K562 (cell line): Measurements from ENCODE around the gene TMCC2. TPM values are rescaled to one million over a fixed set of nuclear protein-coding genes. Genes with fewer than 3 reads are reported as not detected.
A peak's percentile ranks its signal among the peaks of the same experiment; 100 is the strongest.

Experiments
- BCOR ChIP-seq: fragments of 450-650 bp; IDR thresholded peaks from 2 replicates; pipeline ENCODE4 v1.6.1; 2016
- JUNB ChIP-seq: fragments of 450-650 bp; formaldehyde crosslinking; conservative IDR thresholded peaks from 2 replicates; pipeline ENCODE4 v1.4.0; 2020; ENCODE audit warnings: mild to moderate bottlenecking
- KLF13 ChIP-seq: fragments of 450-650 bp; IDR thresholded peaks from 2 replicates; pipeline ENCODE4 v1.6.1; 2016; ENCODE audit warnings: missing genetic modification characterization, low read depth, mild to moderate bottlenecking, missing compliant biosample characterization, moderate library complexity, borderline replicate concordance
- MAZ ChIP-seq, 2 experiments: fragments of 450-650 bp in 1 of 2; sonication (generic) in 1 of 2; formaldehyde crosslinking; IDR thresholded peaks in 1 of 2; conservative IDR thresholded peaks in 1 of 2; 2 replicates each; pipeline versions ENCODE4 v1.4.0 to v1.5.0; 2020; ENCODE audit warnings: mild to moderate bottlenecking in 1 of 2, missing genetic modification reagents in 1 of 2
- NFATC3 ChIP-seq: fragments of 450-650 bp; IDR thresholded peaks from 2 replicates; pipeline ENCODE4 v1.6.1; 2017; ENCODE audit warnings: mild to moderate bottlenecking
- POLR2G ChIP-seq: fragments of 200-400 bp; formaldehyde crosslinking; IDR thresholded peaks from 2 replicates; pipeline ENCODE4 v1.6.1; 2017; ENCODE audit warnings: low read depth, mild to moderate bottlenecking, antibody characterized with exemption, low read length, moderate library complexity
- POU5F1 ChIP-seq: fragments of 150-350 bp; IDR thresholded peaks from 2 replicates; pipeline ENCODE4 v1.6.1; 2014; ENCODE audit warnings: borderline replicate concordance, low read length, low read depth, mild to moderate bottlenecking; ENCODE audit not compliant: partially characterized antibody
- RBBP5 ChIP-seq: fragments of 200-600 bp; sonication (generic); IDR thresholded peaks from 2 replicates; pipeline ENCODE4 v1.6.1; 2012; ENCODE audit warnings: borderline replicate concordance, mild to moderate bottlenecking, low read length, control low read depth, inconsistent platforms; ENCODE audit not compliant: insufficient read depth, poor library complexity, severe bottlenecking
- SAP30 ChIP-seq: fragments of 200-600 bp; sonication (generic); IDR thresholded peaks from 2 replicates; pipeline ENCODE4 v1.6.1; 2012; ENCODE audit warnings: borderline replicate concordance, low read depth, mild to moderate bottlenecking, moderate library complexity, low read length, control low read depth, inconsistent platforms; ENCODE audit not compliant: insufficient read depth, poor library complexity, severe bottlenecking
- SIN3A ChIP-seq, 2 experiments: fragments of 150-350 bp in 1 of 2; IDR thresholded peaks; 2 replicates each; pipeline ENCODE4 v1.6.1; 2011 to 2016; ENCODE audit warnings: borderline replicate concordance in 2 of 2, low read depth in 2 of 2, low read length in 2 of 2, mild to moderate bottlenecking in 2 of 2, moderate library complexity in 2 of 2; ENCODE audit not compliant: control insufficient read depth in 1 of 2
- SREBF1 ChIP-seq: fragments of 150-350 bp; IDR thresholded peaks from 2 replicates; pipeline ENCODE4 v1.6.1; 2014; ENCODE audit warnings: antibody characterized with exemption, low read depth, low read length, borderline replicate concordance
- TFAP4 ChIP-seq: sonication (generic); formaldehyde crosslinking; IDR thresholded peaks from 2 replicates; pipeline ENCODE4 v1.8.0; 2022; ENCODE audit warnings: missing genetic modification reagents, mild to moderate bottlenecking, moderate library complexity, borderline replicate concordance
- ZBTB7A ChIP-seq: IDR thresholded peaks from 2 replicates; pipeline ENCODE4 v1.6.1; 2011; ENCODE audit warnings: low read depth, mild to moderate bottlenecking, low read length, moderate library complexity, borderline replicate concordance; ENCODE audit not compliant: control insufficient read depth
- ZFP1 ChIP-seq: fragments of 450-650 bp; formaldehyde crosslinking; IDR thresholded peaks from 2 replicates; pipeline ENCODE4 v1.4.0; 2020; ENCODE audit warnings: mild to moderate bottlenecking, mixed read lengths
- ZFP91 ChIP-seq: sonication (generic); formaldehyde crosslinking; IDR thresholded peaks from 2 replicates; pipeline ENCODE4 v1.8.0; 2022; ENCODE audit warnings: mild to moderate bottlenecking, missing genetic modification reagents
- ZNF253 ChIP-seq: fragments of 250-450 bp; sonication (Bioruptor Pico); conservative IDR thresholded peaks from 2 replicates; pipeline ENCODE4 v1.6.1; 2021; ENCODE audit warnings: mild to moderate bottlenecking
- ZNF263 ChIP-seq: sonication (generic); formaldehyde crosslinking; IDR thresholded peaks from 2 replicates; pipeline ENCODE4 v1.8.0; 2022; ENCODE audit warnings: mild to moderate bottlenecking, missing genetic modification reagents, borderline replicate concordance
- ZNF316 ChIP-seq: fragments of 450-650 bp; IDR thresholded peaks from 2 replicates; pipeline ENCODE4 v1.6.1; 2016
- ZNF609 ChIP-seq: sonication (generic); formaldehyde crosslinking; IDR thresholded peaks from 2 replicates; pipeline ENCODE4 v1.8.1; 2023; ENCODE audit warnings: missing genetic modification reagents, mild to moderate bottlenecking, borderline replicate concordance
- polyA plus RNA-seq, 8 experiments: library from polyadenylated mRNA; depleted of rRNA in 4 of 8; stranded (reverse) in 5 of 8; unstranded in 3 of 8; fragments of >200 nt; fragmentation: Nextera tagmentation in 2 of 8; fragmentation: Illumina TruSeq in 1 of 8; extraction: Ambion mirVana in 2 of 8; extraction: Trizol in 1 of 8; gene quantifications; 2 replicates each; pipeline versions ENCODE4 v1.2.1 to v1.2.3, GENCODE V29; 2011 to 2014; ENCODE audit warnings: inconsistent platforms in 1 of 8, missing spikeins in 1 of 8
- total RNA-seq, 7 experiments: library from RNA; depleted of rRNA in 6 of 7; stranded (reverse); fragments of >200 nt in 6 of 7; fragmentation: Illumina TruSeq in 2 of 7; extraction: Trizol in 2 of 7; gene quantifications; 2 replicates each; pipeline versions ENCODE4 v1.2.1 to v1.2.3, GENCODE V29; 2011 to 2021; ENCODE audit warnings: low replicate concordance in 1 of 7

The TMCC2 gene
- total and polyA plus RNA-seq, 9 of the 15 experiments (the other 6 are each of a cell fraction or from before 2014, with no cell fraction given) = 0.06 to 1.8 (median 0.98) TPM

GRCh38 chr1:205284420-205285144 lies 56.8 kb downstream of the TMCC2 start (continued):
- TF ChIP-seq SREBF1 = 0 out of 2 replicates have a peak, but pooled peaks have one; percentile 33
- no peak; the same call in 1 of the 2 replicates for TF ChIP-seq JUNB
- TF ChIP-seq NFATC3 = no peak
- peak; percentile 21; the same call in 1 of the 2 replicates for TF ChIP-seq KLF13 (tag)
- no peak for TF ChIP-seq ZNF316
- no peak for TF ChIP-seq SAP30
- peak; percentile 99 for TF ChIP-seq TFAP4
- no peak for TF ChIP-seq POU5F1
- peak in 1 of 2 experiments; percentile 13; a peak in 1 of 4 replicates for TF ChIP-seq SIN3A (IDR thresholded peaks at IDR 0.05; ENCODE audit: borderline replicate concordance in 2 of 2, control insufficient read depth in 1 of 2, low read depth in 2 of 2, low read length in 2 of 2)
- TF ChIP-seq ZFP1 (CRISPR knock-in tag) = no peak
- peak; percentile 90 to 91 for TF ChIP-seq MAZ (CRISPR knock-in tag; conservative IDR thresholded peaks at IDR 0.05 in 1 of 2, IDR thresholded peaks at IDR 0.05 in 1 of 2)
- no peak for TF ChIP-seq ZNF609
- TF ChIP-seq ZNF263 (CRISPR knock-in tag) = peak; percentile 50; the same call in 1 of the 2 replicates
- TF ChIP-seq ZNF253 (CRISPR knock-in tag) = no peak
- TF ChIP-seq ZFP91 (CRISPR knock-in tag) = no peak
- peak; percentile 58; the same call in 1 of the 2 replicates for TF ChIP-seq ZBTB7A
- TF ChIP-seq POLR2G = no peak
- TF ChIP-seq RBBP5 = peak; percentile 40
- no peak for TF ChIP-seq BCOR
